DND-41 (cell line): ENCODE data around the gene MS4A6E.

Experiments used
- ATAC-seq: fragments of 200-7000 bp; cut with Tn5 transposase; 3 replicates; pipeline ENCODE4 v1.9.1; 2021; ENCODE audit warnings: low read depth; ENCODE audit not compliant: insufficient read depth
- DNase-seq: peaks from one replicate; pipeline ENCODE4 v3.0.0-alpha.2; 2020
- H2AFZ ChIP-seq: 2 replicates; pipeline ENCODE4 v1.6.0; 2012; ENCODE audit warnings: low read depth, low read length
- H3K27ac ChIP-seq: 2 replicates; pipeline ENCODE4 v1.5.1; 2012; ENCODE audit warnings: low read length, inconsistent platforms
- H3K27me3 ChIP-seq: fragments of 200-600 bp; sonication (generic); 2 replicates; pipeline ENCODE4 v1.6.0; 2012; ENCODE audit warnings: low read length, mild to moderate bottlenecking, inconsistent platforms; ENCODE audit not compliant: insufficient read depth, poor library complexity
- H3K36me3 ChIP-seq: 2 replicates; pipeline ENCODE4 v1.5.1; 2012; ENCODE audit warnings: low read length, inconsistent platforms; ENCODE audit not compliant: insufficient read depth
- H3K4me1 ChIP-seq: 2 replicates; pipeline ENCODE4 v1.5.1; 2012; ENCODE audit warnings: mild to moderate bottlenecking, low read length; ENCODE audit not compliant: insufficient read depth
- H3K4me2 ChIP-seq: 2 replicates; pipeline ENCODE4 v1.6.0; 2012; ENCODE audit warnings: mild to moderate bottlenecking, moderate library complexity, low read length, inconsistent platforms; ENCODE audit not compliant: insufficient read depth
- H3K4me3 ChIP-seq, 2 experiments: fragments of 200-600 bp in 1 of 2; shearing (Covaris generic) in 1 of 2; 2 replicates each; pipeline ENCODE4 v1.5.1; 2012 to 2016; ENCODE audit warnings: inconsistent platforms in 2 of 2, low read length in 2 of 2, mild to moderate bottlenecking in 2 of 2, low read depth in 1 of 2, moderate library complexity in 1 of 2
- H3K79me2 ChIP-seq: 2 replicates; pipeline ENCODE4 v1.6.0; 2012; ENCODE audit warnings: low read length, inconsistent platforms; ENCODE audit not compliant: insufficient read depth
- H3K9ac ChIP-seq: 2 replicates; pipeline ENCODE4 v1.6.0; 2012; ENCODE audit warnings: low read depth, mild to moderate bottlenecking, inconsistent platforms, low read length, moderate library complexity
- H3K9me3 ChIP-seq: 2 replicates; pipeline ENCODE4 v1.5.1; 2012; ENCODE audit warnings: low read length, moderate library complexity, mild to moderate bottlenecking, inconsistent platforms; ENCODE audit not compliant: insufficient read depth, severe bottlenecking
- H4K20me1 ChIP-seq: 2 replicates; pipeline ENCODE4 v1.6.0; 2012; ENCODE audit warnings: low read length; ENCODE audit not compliant: insufficient read depth
- EZH2 ChIP-seq: IDR thresholded peaks from 3 replicates; pipeline ENCODE4 v1.6.1; 2012; ENCODE audit warnings: borderline replicate concordance, low read depth, mild to moderate bottlenecking, moderate library complexity, low read length, inconsistent platforms; ENCODE audit not compliant: severe bottlenecking
- TF ChIP-seq, protein P1 (sequence below): IDR thresholded peaks from 2 replicates; pipeline ENCODE4 v1.5.1; 2012; ENCODE audit warnings: borderline replicate concordance, low read length, moderate library complexity, mild to moderate bottlenecking; ENCODE audit not compliant: poor library complexity, severe bottlenecking; ENCODE audit errors: extremely low read depth

The MS4A6E gene

DNA sequence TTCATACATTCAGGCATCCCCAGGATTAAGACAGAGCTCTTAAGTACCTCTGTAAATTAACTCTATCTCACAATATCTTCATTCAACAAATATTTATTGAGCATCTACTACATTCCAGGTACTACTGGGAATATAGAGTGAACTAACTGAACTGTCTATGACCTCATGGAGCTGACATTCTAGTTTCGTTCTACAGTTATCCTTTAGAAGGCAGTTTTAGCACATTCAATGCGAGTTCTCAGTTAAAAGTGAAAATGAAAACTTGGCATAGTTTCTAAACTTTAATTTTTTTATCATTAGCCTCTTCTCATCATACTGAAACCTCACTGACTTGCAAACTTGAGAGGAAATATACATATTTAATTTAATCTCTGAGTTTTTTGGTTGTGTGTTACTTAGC is 10.7 kb upstream of the MS4A6E start:
- H3K36me3 ChIP-seq = no peaks in the 10 kb centered on the region
- H3K4me1 ChIP-seq = no peaks in the 10 kb centered on the region
- no peak overlapping the region for H3K4me3 ChIP-seq
- H2AFZ ChIP-seq = no peak overlapping the region
- no peak for ATAC-seq
- no peak overlapping the region for H3K9ac ChIP-seq
- H4K20me1 ChIP-seq = no peaks in the 10 kb centered on the region
- no peak overlapping the region for H3K4me2 ChIP-seq
- no peak for TF ChIP-seq EZH2
- H3K27ac ChIP-seq = no peak overlapping the region
- DNase-seq = no peak
- peaks cover 6% of the 10 kb centered on the region for H3K9me3 ChIP-seq
- no peaks in the 10 kb centered on the region for H3K27me3 ChIP-seq
- no peaks in the 10 kb centered on the region for H3K79me2 ChIP-seq

DNA sequence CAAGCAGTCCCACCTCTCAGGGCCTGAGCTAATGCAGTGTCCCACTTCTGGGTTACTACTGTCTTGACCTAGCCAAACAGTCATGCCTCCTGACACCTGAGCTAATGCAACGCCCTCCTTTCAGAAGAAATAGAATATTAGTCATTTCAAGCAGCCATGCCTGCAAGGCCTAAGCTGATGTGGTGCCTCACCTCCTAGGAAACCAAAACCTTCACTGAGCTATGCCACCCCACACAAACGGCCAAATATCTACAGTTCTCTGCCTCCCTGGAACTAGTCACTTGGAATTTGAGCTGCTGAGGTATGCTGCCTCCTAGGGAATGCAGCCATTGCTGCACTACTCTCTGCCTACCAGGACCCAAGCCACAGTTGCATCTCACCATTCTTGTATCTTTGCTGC is 8.3 kb upstream of the MS4A6E start:
- Histone ChIP-seq H4K20me1 (no peaks in the 10 kb centered on the region), H3K79me2 (no peaks in the 10 kb centered on the region), H3K9me3 (peaks cover 6% of the 10 kb centered on the region), H3K4me1 (no peaks in the 10 kb centered on the region), H2AFZ (no peak overlapping the region), H3K27me3 (no peaks in the 10 kb centered on the region), H3K4me3 (no peak overlapping the region), H3K4me2 (no peak overlapping the region), H3K36me3 (no peaks in the 10 kb centered on the region), H3K27ac (no peak overlapping the region), H3K9ac (no peak overlapping the region)
- no peak for ATAC-seq
- TF ChIP-seq EZH2 = no peak
- TF ChIP-seq, protein P1, sequence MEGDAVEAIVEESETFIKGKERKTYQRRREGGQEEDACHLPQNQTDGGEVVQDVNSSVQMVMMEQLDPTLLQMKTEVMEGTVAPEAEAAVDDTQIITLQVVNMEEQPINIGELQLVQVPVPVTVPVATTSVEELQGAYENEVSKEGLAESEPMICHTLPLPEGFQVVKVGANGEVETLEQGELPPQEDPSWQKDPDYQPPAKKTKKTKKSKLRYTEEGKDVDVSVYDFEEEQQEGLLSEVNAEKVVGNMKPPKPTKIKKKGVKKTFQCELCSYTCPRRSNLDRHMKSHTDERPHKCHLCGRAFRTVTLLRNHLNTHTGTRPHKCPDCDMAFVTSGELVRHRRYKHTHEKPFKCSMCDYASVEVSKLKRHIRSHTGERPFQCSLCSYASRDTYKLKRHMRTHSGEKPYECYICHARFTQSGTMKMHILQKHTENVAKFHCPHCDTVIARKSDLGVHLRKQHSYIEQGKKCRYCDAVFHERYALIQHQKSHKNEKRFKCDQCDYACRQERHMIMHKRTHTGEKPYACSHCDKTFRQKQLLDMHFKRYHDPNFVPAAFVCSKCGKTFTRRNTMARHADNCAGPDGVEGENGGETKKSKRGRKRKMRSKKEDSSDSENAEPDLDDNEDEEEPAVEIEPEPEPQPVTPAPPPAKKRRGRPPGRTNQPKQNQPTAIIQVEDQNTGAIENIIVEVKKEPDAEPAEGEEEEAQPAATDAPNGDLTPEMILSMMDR = no peak
- no peak for DNase-seq

GRCh38 chr11:60321051-60321450 is 6.0 kb upstream of the MS4A6E start:
- Histone ChIP-seq H3K27ac (no peak overlapping the region), H3K36me3 (no peaks in the 10 kb centered on the region), H4K20me1 (no peaks in the 10 kb centered on the region), H3K9me3 (peaks cover 8% of the 10 kb centered on the region), H3K4me1 (no peaks in the 10 kb centered on the region), H3K79me2 (no peaks in the 10 kb centered on the region), H3K4me3 (no peak overlapping the region), H2AFZ (no peak overlapping the region), H3K9ac (no peak overlapping the region), H3K4me2 (no peak overlapping the region), H3K27me3 (no peaks in the 10 kb centered on the region)
- TF ChIP-seq EZH2 = no peak
- TF ChIP-seq, protein P1 = no peak
- ATAC-seq = no peak
- DNase-seq = no peak

DNA sequence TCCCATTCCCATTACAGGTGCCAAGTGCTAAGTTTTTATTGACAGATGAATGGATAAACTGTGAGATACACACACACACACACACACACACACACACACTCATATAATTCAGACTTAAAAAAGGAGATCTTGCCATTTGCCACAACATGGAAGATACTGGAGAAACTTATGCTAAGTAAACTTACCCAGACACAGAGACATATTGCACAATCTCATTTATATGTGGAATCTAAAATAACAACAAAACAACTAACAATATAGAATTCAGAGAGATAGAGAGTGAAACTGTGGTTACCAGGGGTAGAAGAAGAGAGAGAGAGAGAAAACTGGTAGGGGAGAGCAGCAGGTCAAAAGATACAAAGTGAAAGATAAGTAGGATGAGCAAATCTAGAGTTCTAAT is 1.4 kb downstream of the MS4A6E start:
- H3K9ac ChIP-seq = no peak overlapping the region
- ATAC-seq = no peak
- peaks cover 8% of the 10 kb centered on the region for H3K9me3 ChIP-seq

More for the DNA sequence above, 1.4 kb downstream of the MS4A6E start:
- H3K4me2 ChIP-seq = no peak overlapping the region
- H3K27me3 ChIP-seq = no peaks in the 10 kb centered on the region
- no peak overlapping the region for H2AFZ ChIP-seq
- no peak for DNase-seq
- no peak for TF ChIP-seq EZH2
- H3K36me3 ChIP-seq = no peaks in the 10 kb centered on the region
- no peak overlapping the region for H3K4me3 ChIP-seq
- no peak overlapping the region for H3K27ac ChIP-seq
- H3K79me2 ChIP-seq = no peaks in the 10 kb centered on the region
- no peaks in the 10 kb centered on the region for H4K20me1 ChIP-seq
- H3K4me1 ChIP-seq = no peaks in the 10 kb centered on the region
